GM12878 (cell line): ENCODE results near the gene TTC31. TPM values are rescaled to one million over a fixed set of nuclear protein-coding genes. Genes with fewer than 3 reads are reported as not detected.

Source experiments
- KLF5 ChIP-seq: fragments of 450-650 bp; IDR thresholded peaks from 2 replicates; pipeline ENCODE4 v1.6.1; 2014; ENCODE audit warnings: mild to moderate bottlenecking; ENCODE audit not compliant: partially characterized antibody
- NKRF ChIP-seq: fragments of 450-650 bp; conservative IDR thresholded peaks from 2 replicates; pipeline ENCODE4 v1.6.1; 2017; ENCODE audit warnings: mild to moderate bottlenecking, moderate library complexity
- PAX8 ChIP-seq: fragments of 450-650 bp; IDR thresholded peaks from 2 replicates; pipeline ENCODE4 v1.6.1; 2017; ENCODE audit warnings: mild to moderate bottlenecking, moderate library complexity
- PKNOX1 ChIP-seq: fragments of 450-650 bp; IDR thresholded peaks from 2 replicates; pipeline ENCODE4 v1.6.1; 2016; ENCODE audit warnings: mild to moderate bottlenecking
- POLR2AphosphoS5 ChIP-seq: IDR thresholded peaks from 2 replicates; pipeline ENCODE4 v1.6.1; 2011; ENCODE audit warnings: mild to moderate bottlenecking, low read length, inconsistent platforms
- RCOR1 ChIP-seq: conservative IDR thresholded peaks from 2 replicates; pipeline ENCODE4 v1.6.1; 2012; ENCODE audit warnings: low read depth, low read length, improper control_type of control experiment
- RELA ChIP-seq: fragments of 450-650 bp; IDR thresholded peaks from 2 replicates; pipeline ENCODE4 v1.8.0; 2014; ENCODE audit warnings: borderline replicate concordance; ENCODE audit not compliant: partially characterized antibody
- SP1 ChIP-seq: IDR thresholded peaks from one replicate; pipeline ENCODE4 v1.6.1; 2011; ENCODE audit warnings: low read depth, low read length
- TBL1XR1 ChIP-seq: IDR thresholded peaks from 2 replicates; pipeline ENCODE4 v1.6.1; 2012; ENCODE audit warnings: low read depth, low read length, improper control_type of control experiment
- TCF3 ChIP-seq: IDR thresholded peaks from 2 replicates; pipeline ENCODE4 v1.6.1; 2012; ENCODE audit warnings: low read depth, mild to moderate bottlenecking, low read length, borderline replicate concordance; ENCODE audit not compliant: insufficient read depth
- ZBTB11 ChIP-seq: fragments of 450-650 bp; formaldehyde crosslinking; IDR thresholded peaks from 2 replicates; pipeline ENCODE4 v1.5.0; 2022; ENCODE audit warnings: mild to moderate bottlenecking, missing genetic modification characterization
- ZBTB4 ChIP-seq: fragments of 450-650 bp; formaldehyde crosslinking; IDR thresholded peaks from 2 replicates; pipeline ENCODE4 v1.4.0; 2022; ENCODE audit warnings: mild to moderate bottlenecking, moderate library complexity
- ZNF274 ChIP-seq: IDR thresholded peaks from one replicate; pipeline ENCODE4 v1.8.0; 2011; ENCODE audit not compliant: insufficient read length, insufficient read depth
- polyA plus RNA-seq, 11 experiments: library from polyadenylated mRNA; depleted of rRNA in 4 of 11; unstranded in 6 of 11; stranded (reverse) in 5 of 11; fragments of >200 nt; fragmentation: Nextera tagmentation in 4 of 11; fragmentation: Illumina TruSeq in 1 of 11; extraction: Ambion mirVana in 4 of 11; extraction: Trizol in 1 of 11; gene quantifications; 1 replicate in 1 of 11; 2 replicates in 10 of 11; pipeline versions ENCODE4 v1.2.1 to v1.2.3, GENCODE V29; 2011 to 2016; ENCODE audit warnings: inconsistent platforms in 2 of 11, missing spikeins in 2 of 11, low read depth in 1 of 11
- total RNA-seq, 4 experiments: library from RNA; depleted of rRNA in 3 of 4; stranded (reverse); fragments of >200 nt in 3 of 4; fragmentation: Illumina TruSeq in 1 of 4; extraction: Trizol in 1 of 4; gene quantifications; 2 replicates each; pipeline versions ENCODE4 v1.2.1 to v1.2.3, GENCODE V29; 2013 to 2021
- TF ChIP-seq, protein P1 (sequence below): fragments of 450-650 bp; IDR thresholded peaks from 2 replicates; pipeline ENCODE4 v1.6.1; 2016; ENCODE audit warnings: mild to moderate bottlenecking
- TF ChIP-seq, protein P2 (sequence below): IDR thresholded peaks from 2 replicates; pipeline ENCODE4 v1.6.1; 2011; ENCODE audit warnings: low read depth, low read length, improper control_type of control experiment, borderline replicate concordance

The TTC31 gene
- total and polyA plus RNA-seq, 10 of the 15 experiments (the other 5 are each of a cell fraction or from before 2014, with no cell fraction given), result 6.5 to 34.9 (median 25.9) TPM

- TF ChIP-seq, protein P1, sequence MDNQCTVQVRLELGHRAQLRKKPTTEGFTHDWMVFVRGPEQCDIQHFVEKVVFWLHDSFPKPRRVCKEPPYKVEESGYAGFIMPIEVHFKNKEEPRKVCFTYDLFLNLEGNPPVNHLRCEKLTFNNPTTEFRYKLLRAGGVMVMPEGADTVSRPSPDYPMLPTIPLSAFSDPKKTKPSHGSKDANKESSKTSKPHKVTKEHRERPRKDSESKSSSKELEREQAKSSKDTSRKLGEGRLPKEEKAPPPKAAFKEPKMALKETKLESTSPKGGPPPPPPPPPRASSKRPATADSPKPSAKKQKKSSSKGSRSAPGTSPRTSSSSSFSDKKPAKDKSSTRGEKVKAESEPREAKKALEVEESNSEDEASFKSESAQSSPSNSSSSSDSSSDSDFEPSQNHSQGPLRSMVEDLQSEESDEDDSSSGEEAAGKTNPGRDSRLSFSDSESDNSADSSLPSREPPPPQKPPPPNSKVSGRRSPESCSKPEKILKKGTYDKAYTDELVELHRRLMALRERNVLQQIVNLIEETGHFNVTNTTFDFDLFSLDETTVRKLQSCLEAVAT, result no peak; the same call in 1 of the 2 replicates
- no peak for TF ChIP-seq ZNF274
- TF ChIP-seq PAX8, result no peak
- no peak for TF ChIP-seq PKNOX1
- peak; percentile 85 for TF ChIP-seq POLR2AphosphoS5
- TF ChIP-seq RCOR1, result no peak
- 0 out of 2 replicates have a peak, but pooled peaks have one; percentile 27 for TF ChIP-seq TCF3
- TF ChIP-seq RELA, result no peak
- no peak for TF ChIP-seq ZBTB4
- TF ChIP-seq SP1, result no peak
- peak; percentile 93 for TF ChIP-seq NKRF
- no peak for TF ChIP-seq TBL1XR1
- TF ChIP-seq, protein P2, sequence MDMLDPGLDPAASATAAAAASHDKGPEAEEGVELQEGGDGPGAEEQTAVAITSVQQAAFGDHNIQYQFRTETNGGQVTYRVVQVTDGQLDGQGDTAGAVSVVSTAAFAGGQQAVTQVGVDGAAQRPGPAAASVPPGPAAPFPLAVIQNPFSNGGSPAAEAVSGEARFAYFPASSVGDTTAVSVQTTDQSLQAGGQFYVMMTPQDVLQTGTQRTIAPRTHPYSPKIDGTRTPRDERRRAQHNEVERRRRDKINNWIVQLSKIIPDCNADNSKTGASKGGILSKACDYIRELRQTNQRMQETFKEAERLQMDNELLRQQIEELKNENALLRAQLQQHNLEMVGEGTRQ, result no peak
- no peak for TF ChIP-seq ZBTB11
- TF ChIP-seq KLF5, result peak; percentile 53
These were observed at the start of gene TTC31, which contains the start of gene CCDC142 (continued) for GRCh38 chr2:74482801-74483674.
